ENCODE data around the gene PSMC1.

- no peak for TF ChIP-seq CTCF (IDR thresholded peaks at IDR 0.05)
- no peak for TF ChIP-seq ZFX (IDR thresholded peaks at IDR 0.05; ENCODE audit: borderline replicate concordance)
These were observed 38.5 kb downstream of the PSMC1 start for GRCh38 chr14:90294872-90295271.

Data from 22Rv1 (cell line).